HG03039 (cell line): ENCODE results near the gene ZBTB44.
A peak's percentile ranks its signal among the peaks of the same experiment; 100 is the strongest.
"Not testable (repeated sequence)": the region's sequence is repeated elsewhere in the genome, so short reads cannot be mapped to it uniquely, and the experiment has no call there.

Experiments used
- ATAC-seq: cut with Tn5 transposase; IDR thresholded peaks from one replicate; pipeline ENCODE4 v1.9.1; 2021; ENCODE audit warnings: mild to moderate bottlenecking, moderate library complexity; ENCODE audit not compliant: unreplicated experiment

The ZBTB44 gene

DNA sequence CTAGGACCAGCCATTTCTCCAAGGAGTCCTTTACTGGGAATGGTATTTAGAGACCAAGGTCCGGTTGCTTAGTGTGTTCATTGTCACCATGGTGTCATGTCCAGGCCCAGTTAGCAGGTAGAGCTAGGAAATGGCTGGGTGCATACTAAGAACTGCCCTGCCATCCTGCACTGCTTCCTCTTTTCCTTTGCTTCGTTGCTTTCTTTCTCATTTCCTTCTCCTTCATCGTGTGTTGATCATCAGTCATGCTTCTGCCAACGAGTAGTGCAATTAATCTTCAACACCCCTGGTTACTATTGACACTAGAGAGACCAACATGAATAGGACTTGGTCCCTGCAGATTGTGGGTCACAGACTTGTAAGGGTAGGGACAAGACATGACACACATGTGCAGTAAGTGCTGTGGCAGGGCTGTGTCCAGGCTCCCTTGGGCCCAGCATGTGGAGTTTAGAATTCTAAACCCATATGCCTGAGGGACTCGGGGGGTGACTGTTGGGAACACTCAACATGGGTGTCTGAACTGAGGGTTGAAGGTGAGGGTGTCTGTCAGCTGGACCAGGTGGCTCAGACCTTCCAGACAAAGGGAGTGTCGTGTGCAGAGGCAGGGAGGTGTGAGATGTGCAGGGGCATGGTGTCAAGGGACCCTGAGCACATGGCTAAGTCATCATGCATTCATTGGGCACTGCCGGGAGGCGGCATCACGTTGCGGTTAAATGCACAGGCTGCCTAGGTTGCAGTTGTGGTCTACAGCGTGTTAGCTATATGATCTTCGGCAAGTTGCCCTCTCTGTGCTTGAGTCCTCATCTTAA is 112.5 kb downstream of the ZBTB44 start:
- no peak for ATAC-seq

DNA sequence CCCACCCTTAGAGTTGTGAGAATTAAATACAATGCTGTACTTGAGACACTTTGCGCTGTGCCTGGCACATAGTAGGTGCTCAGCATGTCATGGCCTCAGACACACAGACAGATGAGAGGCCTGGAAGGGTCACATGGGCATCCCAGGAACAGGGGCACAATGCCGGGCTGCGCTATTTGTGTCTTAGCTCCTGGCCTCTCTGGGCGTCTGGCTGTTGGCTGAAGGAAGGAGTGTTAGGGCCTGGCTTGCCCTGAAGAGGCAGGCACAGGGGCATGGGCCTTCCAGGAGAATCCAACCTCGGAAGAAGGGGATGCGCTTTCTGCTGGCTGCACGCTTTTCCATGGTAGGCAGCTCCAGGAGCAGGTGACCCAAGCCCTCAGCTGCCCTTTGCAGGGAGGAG is 113.7 kb downstream of the ZBTB44 start:
- ATAC-seq: no peak

DNA sequence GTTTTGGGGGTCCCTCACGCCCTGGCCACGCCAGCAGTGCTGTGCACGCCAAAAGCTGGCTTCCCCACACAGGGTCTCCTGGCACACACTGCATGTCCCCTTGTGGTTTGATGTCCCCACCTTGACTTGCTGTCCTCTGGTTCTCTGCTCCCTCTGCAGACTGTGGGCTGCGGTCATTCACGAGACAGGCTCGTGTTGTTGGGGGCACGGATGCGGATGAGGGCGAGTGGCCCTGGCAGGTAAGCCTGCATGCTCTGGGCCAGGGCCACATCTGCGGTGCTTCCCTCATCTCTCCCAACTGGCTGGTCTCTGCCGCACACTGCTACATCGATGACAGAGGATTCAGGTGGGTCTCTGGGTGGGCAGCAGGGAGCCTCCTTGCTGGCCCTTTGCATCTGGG is 114.9 kb downstream of the ZBTB44 start:
- ATAC-seq: no peak

DNA sequence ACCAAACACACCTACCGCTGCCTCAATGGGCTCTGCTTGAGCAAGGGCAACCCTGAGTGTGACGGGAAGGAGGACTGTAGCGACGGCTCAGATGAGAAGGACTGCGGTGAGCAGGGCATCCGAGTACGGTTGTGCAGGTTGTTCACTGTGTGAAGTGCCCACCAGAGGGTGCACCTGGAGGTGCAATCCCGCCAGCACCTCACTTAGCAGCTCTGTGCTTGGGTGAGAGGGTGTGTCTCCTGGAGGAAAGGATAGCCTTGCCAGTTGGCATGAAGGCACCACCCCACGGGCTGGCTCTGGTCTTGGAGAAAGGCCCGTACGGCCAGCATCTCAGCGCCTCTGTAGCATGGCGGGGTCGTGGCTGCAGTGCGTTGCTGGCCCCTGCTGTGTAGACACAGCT is 115.8 kb downstream of the ZBTB44 start:
- no peak for ATAC-seq

DNA sequence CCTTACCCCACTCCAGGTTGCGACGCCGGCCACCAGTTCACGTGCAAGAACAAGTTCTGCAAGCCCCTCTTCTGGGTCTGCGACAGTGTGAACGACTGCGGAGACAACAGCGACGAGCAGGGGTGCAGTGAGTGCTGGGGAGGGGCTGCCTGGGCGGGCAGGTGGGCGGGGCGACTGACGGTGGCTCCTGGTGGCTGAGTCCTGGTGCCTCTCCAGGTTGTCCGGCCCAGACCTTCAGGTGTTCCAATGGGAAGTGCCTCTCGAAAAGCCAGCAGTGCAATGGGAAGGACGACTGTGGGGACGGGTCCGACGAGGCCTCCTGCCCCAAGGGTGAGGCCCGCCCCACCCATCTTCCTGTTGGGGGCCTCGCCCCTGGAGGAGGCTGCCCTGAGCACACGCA is 116.4 kb downstream of the ZBTB44 start:
- ATAC-seq: no peak

DNA sequence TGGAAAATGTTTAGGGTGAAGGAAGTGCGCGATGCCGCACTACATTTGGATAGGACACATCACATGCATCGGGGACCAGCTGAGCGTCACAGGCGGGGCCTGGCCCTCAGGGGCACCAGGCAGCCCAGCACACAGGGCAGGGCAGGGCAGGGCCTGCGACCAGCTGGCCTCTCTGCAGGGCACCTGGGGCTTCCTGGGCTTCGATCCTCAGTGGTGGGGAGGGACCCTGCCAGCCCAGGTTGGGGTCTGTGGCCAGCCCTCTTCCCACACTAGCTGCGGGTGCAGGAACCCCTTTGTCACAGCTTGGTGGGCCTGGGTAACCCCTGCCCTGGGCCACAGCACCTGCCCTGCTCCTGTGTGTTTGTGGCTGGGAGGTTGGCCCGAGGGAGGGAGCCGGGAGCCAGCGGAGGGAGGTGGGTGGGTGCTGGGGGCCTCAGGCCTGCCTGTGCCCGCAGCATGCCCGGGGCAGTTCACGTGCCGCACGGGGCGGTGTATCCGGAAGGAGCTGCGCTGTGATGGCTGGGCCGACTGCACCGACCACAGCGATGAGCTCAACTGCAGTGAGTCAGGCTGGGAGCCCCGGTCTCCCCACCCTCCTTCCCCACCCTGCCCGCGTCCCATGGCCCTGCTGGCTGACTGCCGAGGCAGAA is 117.2 kb downstream of the ZBTB44 start:
- ATAC-seq: no peak

DNA sequence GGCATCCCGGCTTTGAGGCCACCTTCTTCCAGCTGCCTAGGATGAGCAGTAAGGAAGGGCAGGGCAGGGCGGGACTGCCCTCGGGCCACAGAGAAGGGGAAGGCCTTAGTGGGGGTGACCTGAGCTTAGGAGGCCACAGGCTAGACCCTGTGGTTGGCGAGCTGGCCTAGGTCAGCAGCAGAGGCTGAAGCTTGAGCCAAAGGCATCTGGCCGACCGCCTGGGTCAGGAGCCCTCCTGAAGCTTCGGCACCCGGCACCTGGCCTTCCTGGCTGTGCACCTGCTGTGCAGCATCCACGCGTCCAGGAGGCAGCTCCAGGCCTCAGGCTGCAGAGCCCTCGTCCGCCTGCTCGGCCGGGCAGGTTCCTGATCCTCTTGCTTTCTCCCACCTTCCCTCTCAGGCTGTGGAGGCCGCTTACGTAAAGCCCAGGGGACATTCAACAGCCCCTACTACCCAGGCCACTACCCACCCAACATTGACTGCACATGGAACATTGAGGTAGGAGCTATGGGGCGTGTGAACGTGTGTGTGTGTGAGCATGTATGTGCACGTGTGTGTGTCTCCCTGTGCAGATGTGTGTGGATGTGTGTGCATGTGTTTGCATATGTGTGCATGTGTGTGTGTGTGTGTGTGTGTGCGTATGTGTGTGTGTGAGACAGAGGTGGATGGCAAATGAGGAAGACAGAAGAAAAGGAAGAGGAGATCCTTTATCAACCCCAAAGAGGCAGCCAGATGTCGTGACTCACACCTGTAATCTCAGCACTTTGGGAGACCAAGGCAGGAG is 120.3 kb downstream of the ZBTB44 start:
- no peak for ATAC-seq

DNA sequence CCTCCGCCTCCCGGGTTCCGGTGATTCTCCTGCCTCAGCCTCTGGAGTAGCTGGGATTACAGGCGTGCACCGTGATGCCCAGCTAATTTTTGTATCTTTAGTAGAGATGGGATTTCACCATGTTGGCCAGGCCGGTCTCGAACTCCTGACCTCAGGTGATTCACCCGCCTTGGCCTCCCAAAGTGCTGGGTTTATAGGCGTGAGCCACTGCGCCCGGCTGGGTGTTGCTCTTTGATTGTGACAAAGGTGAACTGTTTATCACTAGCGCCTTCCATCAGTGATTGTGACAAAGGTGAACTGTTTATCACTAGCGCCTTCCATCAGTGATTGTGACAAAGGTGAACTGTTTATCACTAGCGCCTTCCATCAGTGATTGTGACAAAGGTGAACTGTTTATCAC is 121.2 kb downstream of the ZBTB44 start:
- not testable (repeated sequence) for ATAC-seq

DNA sequence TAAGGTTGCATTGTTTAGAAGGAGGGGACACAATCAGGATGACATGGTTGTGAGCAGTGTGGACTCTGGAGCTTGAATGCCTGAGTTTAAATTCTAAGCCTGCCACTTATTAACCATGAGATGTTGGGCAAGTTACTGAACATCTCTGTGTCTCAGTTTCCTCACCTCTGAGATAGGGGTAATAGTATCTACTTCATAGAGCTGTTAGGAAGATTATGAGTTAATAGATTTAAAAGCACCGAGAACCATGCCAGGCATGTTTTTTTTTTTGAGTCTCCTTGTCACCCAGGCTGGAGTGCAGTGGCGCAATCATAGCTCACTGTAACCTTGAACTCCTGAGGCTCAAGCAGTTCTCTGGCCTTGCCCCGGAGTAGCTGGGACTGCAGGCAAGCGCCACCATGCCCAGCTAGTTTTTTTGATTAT is 121.9 kb downstream of the ZBTB44 start:
- ATAC-seq: no peak

DNA sequence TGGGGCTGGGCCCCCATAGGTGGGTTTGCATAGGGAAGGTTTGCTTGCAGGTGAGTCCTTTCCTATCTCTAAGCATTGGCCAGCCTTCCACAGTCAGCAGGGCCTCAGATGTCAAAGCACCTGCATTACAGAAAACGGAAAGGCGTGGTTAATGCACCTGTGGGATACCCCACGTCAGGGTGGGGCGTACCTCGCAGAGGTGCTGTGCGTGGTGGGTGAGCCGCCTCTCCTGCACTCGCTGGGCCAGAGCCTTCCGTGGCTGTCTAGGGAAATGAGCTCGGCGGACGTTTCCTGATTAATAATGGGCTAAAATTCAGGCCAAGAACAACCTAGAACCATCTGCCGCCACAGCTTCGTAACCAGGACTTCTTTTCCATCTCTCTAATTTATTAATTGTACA is 122.8 kb downstream of the ZBTB44 start:
- ATAC-seq: no peak

DNA sequence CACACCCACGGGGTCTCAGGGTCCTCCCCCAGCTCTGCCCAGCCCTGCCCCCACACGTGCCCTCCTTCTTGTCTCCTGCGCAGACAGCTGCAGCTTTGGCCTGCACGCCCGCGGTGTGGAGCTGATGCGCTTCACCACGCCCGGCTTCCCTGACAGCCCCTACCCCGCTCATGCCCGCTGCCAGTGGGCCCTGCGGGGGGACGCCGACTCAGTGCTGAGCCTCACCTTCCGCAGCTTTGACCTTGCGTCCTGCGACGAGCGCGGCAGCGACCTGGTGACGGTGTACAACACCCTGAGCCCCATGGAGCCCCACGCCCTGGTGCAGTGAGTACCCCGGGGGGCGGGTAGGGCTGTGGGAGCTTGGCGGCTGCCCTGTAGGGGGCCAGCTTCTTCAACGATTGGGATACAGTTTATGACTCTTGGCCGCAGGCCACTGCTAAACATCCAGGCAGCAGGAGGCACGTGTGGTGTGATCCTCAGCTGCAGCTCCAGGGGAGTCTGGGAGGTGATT is 124.3 kb downstream of the ZBTB44 start:
- no peak for ATAC-seq

DNA sequence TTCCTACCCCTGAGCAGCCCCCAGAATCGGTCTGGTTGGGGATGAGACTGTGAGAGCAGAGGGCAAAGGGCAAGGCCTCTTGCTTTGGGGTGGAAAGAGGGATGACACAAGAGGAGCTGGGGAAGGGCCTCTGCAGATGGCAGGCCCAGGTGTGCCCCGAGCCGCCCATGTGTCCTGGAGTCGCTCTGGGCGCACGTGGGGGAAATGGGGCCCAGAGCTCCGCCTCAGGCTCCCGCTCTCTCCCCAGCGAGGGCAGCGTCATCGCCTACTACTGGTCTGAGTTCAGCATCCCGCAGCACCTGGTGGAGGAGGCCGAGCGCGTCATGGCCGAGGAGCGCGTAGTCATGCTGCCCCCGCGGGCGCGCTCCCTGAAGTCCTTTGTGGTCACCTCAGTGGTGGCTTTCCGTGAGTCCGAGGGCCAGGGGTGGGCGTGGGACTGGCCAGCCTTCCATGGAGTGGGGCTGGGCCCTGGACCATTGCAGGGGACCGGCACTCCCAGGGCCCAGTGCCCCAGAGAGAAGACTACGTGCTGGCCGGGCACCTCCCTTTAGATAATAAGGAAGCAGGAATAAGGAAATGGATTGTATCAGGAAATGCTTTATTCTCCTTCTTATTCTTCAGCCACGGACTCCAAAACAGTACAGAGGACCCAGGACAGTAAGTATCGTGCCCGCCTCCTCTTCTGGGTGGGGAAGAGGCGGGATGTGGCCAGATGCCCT is 125.1 kb downstream of the ZBTB44 start:
- ATAC-seq: no peak

DNA sequence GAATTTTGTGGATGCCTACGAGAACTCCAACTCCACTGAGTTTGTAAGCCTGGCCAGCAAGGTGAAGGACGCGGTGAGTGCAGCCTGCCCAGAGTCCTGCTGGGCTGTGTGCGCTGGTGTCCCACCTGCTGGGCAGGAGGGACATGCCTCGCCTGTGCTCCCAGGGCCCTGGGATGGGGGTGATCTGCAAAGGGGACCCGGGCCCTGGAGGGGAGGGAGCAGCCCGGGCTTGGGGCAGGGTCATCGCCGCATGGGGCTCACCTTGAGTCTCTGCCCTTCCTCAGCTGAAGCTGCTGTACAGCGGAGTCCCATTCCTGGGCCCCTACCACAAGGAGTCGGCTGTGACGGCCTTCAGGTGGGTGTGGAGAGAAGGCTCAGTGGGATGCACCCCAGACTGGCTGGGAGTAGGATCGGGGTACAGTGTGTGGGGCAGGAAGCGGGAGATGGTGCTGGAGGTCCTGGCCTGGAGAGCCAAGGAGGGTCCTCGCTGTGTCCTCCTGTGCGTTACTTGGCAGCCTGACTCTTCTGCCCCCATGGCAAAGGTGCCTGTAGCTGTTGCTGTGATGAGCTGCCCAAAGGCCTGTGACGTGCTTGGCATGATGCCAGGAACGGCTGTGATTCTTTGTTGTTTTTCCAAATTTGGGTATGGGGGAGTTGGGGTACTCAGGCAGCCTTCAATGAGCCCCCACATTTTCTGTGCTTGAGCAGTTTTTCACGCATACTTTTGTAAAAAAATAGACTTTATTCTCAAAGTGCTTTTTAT is 126.0 kb downstream of the ZBTB44 start:
- no peak for ATAC-seq

DNA sequence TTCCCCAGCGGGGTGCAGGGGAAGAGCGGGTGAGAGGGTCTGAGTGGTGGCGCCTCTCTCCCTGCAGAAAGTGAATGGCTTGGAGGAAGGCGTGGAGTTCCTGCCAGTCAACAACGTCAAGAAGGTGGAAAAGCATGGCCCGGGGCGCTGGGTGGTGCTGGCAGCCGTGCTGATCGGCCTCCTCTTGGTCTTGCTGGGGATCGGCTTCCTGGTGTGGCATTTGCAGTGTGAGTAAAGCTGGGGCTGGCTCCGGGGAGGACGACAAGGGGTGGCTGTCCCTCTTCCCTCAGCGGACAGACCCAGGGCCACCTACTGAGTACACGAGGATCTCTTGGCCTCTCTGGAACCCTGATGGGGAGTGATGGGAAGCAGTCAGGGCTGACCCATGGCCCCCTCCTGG is 126.7 kb downstream of the ZBTB44 start:
- no peak for ATAC-seq

DNA sequence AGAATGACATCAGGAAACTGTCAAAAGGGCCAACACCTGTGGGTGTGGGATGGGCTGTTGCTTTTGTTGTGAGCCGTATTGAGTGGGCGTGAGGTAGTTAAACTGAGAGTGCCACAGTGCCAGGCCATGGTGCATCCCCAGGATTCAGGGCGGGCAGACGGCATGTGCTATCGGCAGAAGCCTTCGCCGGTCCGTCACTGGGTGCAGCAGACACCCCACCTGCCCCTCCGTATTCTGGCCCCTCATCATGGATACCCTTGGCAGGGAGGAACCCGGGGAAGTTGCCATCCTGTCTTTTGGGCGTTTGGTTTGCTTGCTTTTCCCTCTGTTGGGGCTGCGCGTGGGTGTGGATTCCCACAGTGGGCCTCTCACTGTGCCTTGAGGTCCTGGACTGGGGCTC is 127.6 kb downstream of the ZBTB44 start:
- no peak for ATAC-seq

DNA sequence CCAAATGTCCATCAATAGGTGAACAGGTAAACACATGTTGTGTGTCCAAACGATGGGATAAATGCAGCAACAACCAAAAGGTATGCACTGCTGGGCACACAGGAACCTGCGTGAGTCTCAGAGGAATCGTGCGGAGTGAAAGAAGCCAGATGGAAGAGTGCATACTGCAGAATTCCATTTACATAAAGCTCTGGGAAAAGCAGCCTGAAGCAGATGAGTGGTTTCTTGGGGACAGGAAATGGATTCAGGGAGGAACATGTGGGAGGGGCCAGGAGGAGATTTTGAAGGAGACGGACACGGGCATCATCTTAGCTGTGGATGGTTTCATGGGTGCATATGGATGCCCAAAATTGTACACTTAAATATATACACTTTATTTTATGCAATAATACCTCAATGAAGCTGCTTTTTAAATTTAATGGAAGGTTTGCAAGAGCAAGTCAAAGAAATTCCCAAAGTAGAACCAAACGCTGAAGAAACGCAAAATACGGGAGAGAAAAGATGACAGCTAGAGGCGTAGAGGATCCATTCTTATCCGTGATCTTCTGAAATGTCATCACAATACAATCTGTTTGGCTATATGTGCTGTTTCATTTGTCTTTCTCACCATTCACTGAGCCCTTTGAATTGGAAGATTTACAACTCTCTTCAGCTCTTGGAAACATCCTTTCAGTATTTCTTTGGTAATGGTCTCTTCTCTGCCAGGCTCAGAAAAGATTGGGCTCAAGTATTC is 130.7 kb downstream of the ZBTB44 start:
- ATAC-seq: no peak

DNA sequence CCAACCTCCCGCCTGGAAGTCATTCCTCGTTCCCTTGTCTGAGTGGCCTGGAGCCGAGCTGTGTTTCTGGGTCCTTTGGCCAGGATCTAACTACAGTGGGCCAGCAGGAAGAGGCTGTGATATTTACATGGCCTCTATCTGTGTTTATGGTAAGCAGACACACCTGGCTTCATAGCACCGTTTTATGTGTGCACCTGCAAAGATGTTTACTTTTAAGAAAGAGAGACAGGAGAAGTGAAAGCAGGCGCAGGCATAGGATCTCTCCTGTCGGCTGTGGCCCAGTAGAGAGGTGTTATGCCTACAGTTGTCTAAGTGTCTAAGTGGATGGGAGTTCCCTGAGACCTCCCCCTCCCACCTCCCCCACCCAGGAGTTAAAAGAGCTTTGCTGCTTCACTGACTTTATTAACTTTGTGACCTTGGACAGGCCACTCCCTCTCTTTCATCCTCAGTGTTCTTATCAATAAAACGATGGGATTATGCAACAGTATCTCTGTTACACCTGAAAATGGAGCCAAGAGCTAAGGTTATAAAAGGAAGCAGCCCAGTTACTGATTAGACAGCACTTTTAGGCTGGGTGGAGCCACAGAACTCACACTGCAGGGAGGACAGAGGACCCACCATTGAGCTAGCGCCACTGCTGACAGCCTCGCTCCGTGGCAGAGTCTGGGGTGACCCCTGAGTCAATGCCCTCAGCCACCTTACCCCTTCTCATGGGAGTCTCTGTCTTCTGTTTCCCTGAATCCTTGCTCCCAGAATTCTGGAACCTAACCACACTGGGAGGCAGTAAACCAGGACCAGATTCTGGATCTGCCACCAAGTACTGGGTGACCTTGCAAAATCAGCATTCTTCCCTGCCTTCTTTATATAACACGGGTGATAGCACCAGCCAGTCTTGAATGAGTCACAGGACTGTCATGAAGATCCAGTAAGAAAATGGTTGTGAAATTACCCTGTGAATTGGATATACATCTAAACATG is 133.1 kb downstream of the ZBTB44 start:
- ATAC-seq: no peak

DNA sequence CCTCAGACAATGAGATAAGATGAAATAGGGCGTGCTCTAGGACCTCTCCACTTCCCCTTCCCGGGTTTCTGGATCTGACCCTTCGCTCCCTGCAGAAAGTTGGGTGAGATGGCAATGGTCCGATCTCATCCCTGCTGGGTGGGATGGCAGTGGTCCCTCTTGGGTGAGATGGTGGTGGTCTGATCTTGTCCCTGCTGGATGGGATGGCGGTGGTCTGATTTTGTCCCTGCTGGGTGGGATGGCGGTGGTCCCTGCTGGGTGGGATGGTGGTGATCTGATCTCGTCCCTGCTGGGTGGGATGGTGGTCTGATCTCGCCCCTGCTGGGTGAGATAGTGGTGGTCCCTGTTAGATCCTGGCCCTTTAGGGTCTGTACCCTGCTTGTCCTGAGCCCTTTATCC is 133.8 kb downstream of the ZBTB44 start:
- peak; percentile 14 for ATAC-seq
